ENCODE data around the gene SPG7.

SPG7 gene

DNA sequence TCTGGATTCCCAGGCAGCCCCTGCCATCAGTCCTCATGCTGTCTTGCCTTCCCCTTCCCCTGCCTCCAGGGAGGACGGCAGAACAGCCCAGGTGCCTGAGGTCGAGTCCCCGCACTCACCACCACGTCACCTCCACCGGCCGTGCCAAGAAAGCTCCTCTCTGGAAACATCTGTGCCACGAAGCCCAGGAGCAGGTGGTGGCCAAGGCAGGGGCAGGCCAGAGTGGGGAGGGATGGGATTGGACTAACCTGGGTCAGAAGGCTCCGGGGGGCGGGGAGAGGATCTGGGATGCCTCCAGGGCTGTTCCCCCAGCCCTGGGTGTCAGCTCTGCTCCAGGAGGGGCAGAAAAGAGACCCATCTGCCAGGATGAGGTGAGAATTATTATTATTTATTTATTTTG is 97.8 kb downstream of the SPG7 start:
- peaks cover 13% of the 10 kb centered on the region for H3K4me1 ChIP-seq (ENCODE audit: insufficient read depth, poor library complexity, severe bottlenecking)
- DNase-seq (ENCODE audit: low spot score) = peak; percentile 64
- H3K27ac ChIP-seq (ENCODE audit: poor library complexity, severe bottlenecking) = no peak overlapping the region
- H3K9me3 ChIP-seq (ENCODE audit: severe bottlenecking) = no peaks in the 10 kb centered on the region
- H3K4me3 ChIP-seq (ENCODE audit: severe bottlenecking) = no peak overlapping the region
- H3K27me3 ChIP-seq (ENCODE audit: insufficient read depth, poor library complexity, severe bottlenecking) = no peaks in the 10 kb centered on the region
- no peaks in the 10 kb centered on the region for H3K36me3 ChIP-seq (ENCODE audit: low read depth)
- ATAC-seq (ENCODE audit: low read depth) = no peak
- TF ChIP-seq, protein P1, sequence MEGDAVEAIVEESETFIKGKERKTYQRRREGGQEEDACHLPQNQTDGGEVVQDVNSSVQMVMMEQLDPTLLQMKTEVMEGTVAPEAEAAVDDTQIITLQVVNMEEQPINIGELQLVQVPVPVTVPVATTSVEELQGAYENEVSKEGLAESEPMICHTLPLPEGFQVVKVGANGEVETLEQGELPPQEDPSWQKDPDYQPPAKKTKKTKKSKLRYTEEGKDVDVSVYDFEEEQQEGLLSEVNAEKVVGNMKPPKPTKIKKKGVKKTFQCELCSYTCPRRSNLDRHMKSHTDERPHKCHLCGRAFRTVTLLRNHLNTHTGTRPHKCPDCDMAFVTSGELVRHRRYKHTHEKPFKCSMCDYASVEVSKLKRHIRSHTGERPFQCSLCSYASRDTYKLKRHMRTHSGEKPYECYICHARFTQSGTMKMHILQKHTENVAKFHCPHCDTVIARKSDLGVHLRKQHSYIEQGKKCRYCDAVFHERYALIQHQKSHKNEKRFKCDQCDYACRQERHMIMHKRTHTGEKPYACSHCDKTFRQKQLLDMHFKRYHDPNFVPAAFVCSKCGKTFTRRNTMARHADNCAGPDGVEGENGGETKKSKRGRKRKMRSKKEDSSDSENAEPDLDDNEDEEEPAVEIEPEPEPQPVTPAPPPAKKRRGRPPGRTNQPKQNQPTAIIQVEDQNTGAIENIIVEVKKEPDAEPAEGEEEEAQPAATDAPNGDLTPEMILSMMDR (IDR thresholded peaks at IDR 0.05; ENCODE audit: poor library complexity, severe bottlenecking) = no peak

Data from RWPE2 (cell line).